Body of pancreas (tissue), 4 donors: ENCODE results near the gene CILP. TPM values are rescaled to one million over a fixed set of nuclear protein-coding genes. Genes with fewer than 3 reads are reported as not detected.
A peak's percentile ranks its signal among the peaks of the same experiment; 100 is the strongest.
"Not testable (repeated sequence)": the region's sequence is repeated elsewhere in the genome, so short reads cannot be mapped to it uniquely, and the experiment has no call there.

ENCODE experiments used
- ATAC-seq: fragments of 150-250 bp; one replicate; pipeline ENCODE4 v1.9.1; 2016
- DNase-seq, 4 donors: peaks; one replicate each; pipeline ENCODE4 v3.0.0-alpha.2; 2019
- H3K27ac ChIP-seq, 4 donors: fragments of 200-600 bp; sonication (generic); 1 replicate in 3 of 4; 2 replicates in 1 of 4; pipeline versions ENCODE4 v1.5.1 to v1.6.1; 2016 to 2019; ENCODE audit warnings: mild to moderate bottlenecking in 1 of 4, mixed read lengths in 1 of 4, moderate library complexity in 1 of 4
- H3K27me3 ChIP-seq, 2 donors: fragments of 200-600 bp; sonication (generic); one replicate each; pipeline ENCODE4 v1.6.0; 2016; ENCODE audit warnings: mild to moderate bottlenecking in 1 of 2
- H3K36me3 ChIP-seq, 2 donors: fragments of 200-600 bp; sonication (generic); replicated peaks in 1 of 2; 2 replicates each; pipeline ENCODE4 v1.5.1; 2016; ENCODE audit warnings: low read depth in 2 of 2; ENCODE audit not compliant: insufficient read depth in 1 of 2
- H3K4me1 ChIP-seq: fragments of 200-600 bp; sonication (generic); one replicate; pipeline ENCODE4 v1.6.0; 2016
- H3K4me3 ChIP-seq, 2 donors: fragments of 200-600 bp; sonication (generic); 1 replicate in 1 of 2; 2 replicates in 1 of 2; pipeline ENCODE4 v1.5.1; 2016 to 2019
- H3K9me3 ChIP-seq, 3 donors: fragments of 200-600 bp; sonication (generic); 1 replicate in 2 of 3; 2 replicates in 1 of 3; pipeline ENCODE4 v1.5.1; 2016
- POLR2A ChIP-seq, 3 donors: fragments of 450-650 bp; IDR thresholded peaks; one replicate each; pipeline ENCODE4 v1.6.1; 2016; ENCODE audit warnings: antibody characterized with exemption in 3 of 3, mild to moderate bottlenecking in 2 of 3
- WGBS, 2 donors: methylation state at CpG; one replicate each; pipeline ENCODE4 v1.1.5; 2017; 5-methylcytosine and 5-hydroxymethylcytosine counted together
- intact Hi-C: fragments of 100-400 bp; cut with DNase I; formaldehyde crosslinking; loops from one replicate; pipeline ENCODE4 v1.15.1; 2023
- total RNA-seq, 2 donors: library from RNA; depleted of rRNA; stranded (reverse); fragments of >200 nt; gene quantifications; one replicate each; pipeline ENCODE4 v1.1.0, GENCODE V29; 2016
- TF ChIP-seq, protein P1 (sequence below), 7 experiments: fragments of 450-650 bp in 4 of 7; fragments of 200-600 bp in 3 of 7; sonication (generic) in 3 of 7; IDR thresholded peaks; one replicate each; pipeline ENCODE4 v1.5.1; 2016 to 2019; ENCODE audit warnings: antibody characterized with exemption in 7 of 7

Gene CILP
- total RNA-seq, 2 donors from 2014 or later: 4.4 to 18.8 TPM

DNA sequence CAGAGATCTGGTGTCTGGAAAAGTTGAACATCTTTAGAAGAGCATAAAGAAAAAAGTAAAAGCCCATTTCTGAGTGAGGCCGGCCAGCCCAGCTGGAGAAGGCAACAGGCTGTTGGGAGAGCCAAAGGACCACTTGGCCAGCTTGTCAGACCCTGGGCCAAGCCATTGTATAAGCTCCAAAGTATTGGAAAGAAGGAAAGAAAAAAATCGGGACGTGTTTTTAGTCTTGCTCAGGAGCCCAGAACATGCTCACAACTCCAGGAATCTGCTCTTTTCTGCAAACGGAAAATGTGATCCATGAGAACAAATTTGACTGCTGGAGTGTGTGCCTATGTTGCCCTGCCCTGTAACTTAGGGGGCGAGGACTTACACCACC is 15.7 kb downstream of the CILP start:
- no peak for DNase-seq
- 62 to 63% methylated on average over 5 of the region's 5 CpGs for WGBS, 2 donors

DNA sequence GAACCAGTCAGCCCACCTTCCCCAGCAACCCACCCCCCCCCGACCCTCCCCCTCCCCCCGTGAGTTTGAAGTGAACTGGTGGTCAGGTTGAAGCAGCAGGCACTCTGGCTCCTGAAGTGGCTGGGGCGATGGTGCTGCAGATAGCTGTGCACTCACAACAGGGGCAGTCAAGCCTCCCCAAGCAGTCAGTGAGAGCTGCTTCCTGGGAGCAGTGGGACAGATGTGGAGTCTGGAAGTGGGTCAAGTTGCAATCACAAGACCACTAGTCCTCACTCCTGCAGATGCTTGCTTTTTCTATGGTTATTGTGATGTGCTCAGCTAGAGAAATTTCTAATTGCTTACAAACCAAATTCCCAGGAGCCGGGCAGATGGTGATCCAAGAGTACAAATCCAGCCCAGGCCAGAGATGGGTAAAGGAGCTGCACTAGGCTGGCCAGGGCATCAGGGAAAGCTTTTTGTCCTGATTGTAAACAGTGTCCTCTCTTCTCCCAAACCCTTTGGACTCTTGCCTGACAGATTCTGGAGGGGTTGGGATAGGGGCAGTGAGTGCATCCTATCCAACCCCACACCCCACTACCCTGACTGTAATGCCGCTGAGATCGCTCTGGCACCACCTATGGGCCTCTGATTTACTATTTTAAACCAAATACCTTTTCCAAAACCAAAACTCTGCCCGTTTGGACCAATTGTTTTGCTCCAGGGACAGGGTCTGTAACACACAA is 16.3 kb downstream of the CILP start:
- H3K27me3 ChIP-seq: no peaks in the 10 kb centered on the region
- no peaks in the 10 kb centered on the region for H3K9me3 ChIP-seq
- no peak for ATAC-seq
- peak in 1 of 4 donors; percentile 15 for DNase-seq
- no peak overlapping the region for H3K4me3 ChIP-seq
- H3K4me1 ChIP-seq: no peaks in the 10 kb centered on the region
- WGBS, 2 donors: 50 to 59% methylated on average over 6 to 7 of the region's 7 CpGs
- intact Hi-C loops: no loop called here
- H3K27ac ChIP-seq: no peak overlapping the region
- H3K36me3 ChIP-seq: no peaks in the 10 kb centered on the region
- no peak for TF ChIP-seq POLR2A (IDR thresholded peaks at IDR 0.05)
- TF ChIP-seq, protein P1, sequence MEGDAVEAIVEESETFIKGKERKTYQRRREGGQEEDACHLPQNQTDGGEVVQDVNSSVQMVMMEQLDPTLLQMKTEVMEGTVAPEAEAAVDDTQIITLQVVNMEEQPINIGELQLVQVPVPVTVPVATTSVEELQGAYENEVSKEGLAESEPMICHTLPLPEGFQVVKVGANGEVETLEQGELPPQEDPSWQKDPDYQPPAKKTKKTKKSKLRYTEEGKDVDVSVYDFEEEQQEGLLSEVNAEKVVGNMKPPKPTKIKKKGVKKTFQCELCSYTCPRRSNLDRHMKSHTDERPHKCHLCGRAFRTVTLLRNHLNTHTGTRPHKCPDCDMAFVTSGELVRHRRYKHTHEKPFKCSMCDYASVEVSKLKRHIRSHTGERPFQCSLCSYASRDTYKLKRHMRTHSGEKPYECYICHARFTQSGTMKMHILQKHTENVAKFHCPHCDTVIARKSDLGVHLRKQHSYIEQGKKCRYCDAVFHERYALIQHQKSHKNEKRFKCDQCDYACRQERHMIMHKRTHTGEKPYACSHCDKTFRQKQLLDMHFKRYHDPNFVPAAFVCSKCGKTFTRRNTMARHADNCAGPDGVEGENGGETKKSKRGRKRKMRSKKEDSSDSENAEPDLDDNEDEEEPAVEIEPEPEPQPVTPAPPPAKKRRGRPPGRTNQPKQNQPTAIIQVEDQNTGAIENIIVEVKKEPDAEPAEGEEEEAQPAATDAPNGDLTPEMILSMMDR (IDR thresholded peaks at IDR 0.05): no peak

More for the DNA sequence above, 15.7 kb downstream of the CILP start:
- TF ChIP-seq, protein P1 (IDR thresholded peaks at IDR 0.05): no peak
- TF ChIP-seq POLR2A (IDR thresholded peaks at IDR 0.05): no peak
- intact Hi-C loops: no loop called here
- no peak for ATAC-seq
- H3K27me3 ChIP-seq: no peaks in the 10 kb centered on the region
- H3K4me1 ChIP-seq: no peaks in the 10 kb centered on the region
- no peaks in the 10 kb centered on the region for H3K9me3 ChIP-seq
- H3K36me3 ChIP-seq: no peaks in the 10 kb centered on the region
- no peak overlapping the region for H3K4me3 ChIP-seq
- no peak overlapping the region for H3K27ac ChIP-seq

DNA sequence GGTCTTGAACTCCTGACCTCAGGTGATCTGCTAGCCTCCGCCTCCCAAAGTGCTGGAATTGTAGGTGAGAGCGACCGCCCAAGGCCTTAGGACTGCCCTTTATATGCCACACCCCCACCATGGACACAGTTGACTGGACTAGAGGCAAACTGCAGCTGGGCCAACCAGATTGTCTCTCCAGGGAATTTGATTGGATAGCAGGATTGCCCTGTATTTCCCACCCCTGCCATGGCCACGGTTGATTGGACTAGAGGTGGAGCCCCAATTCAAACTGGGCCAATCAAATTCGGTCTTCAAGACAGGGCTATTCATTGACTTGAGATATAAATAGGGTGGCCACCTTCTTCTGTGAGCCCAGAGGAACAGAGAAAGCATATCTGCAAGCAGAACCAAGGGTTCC is 19.3 kb downstream of the CILP start:
- ATAC-seq (no peak), DNase-seq (no peak)
- H3K9me3 ChIP-seq: no peaks in the 10 kb centered on the region
- no peaks in the 10 kb centered on the region for H3K27me3 ChIP-seq
- WGBS, 2 donors: 69 to 86% methylated on average over 2 to 5 of the region's 5 CpGs
- H3K4me3 ChIP-seq: no peak overlapping the region
- H3K27ac ChIP-seq: no peak overlapping the region
- intact Hi-C loops: no loop called here
- no peaks in the 10 kb centered on the region for H3K4me1 ChIP-seq
- no peak for TF ChIP-seq POLR2A (IDR thresholded peaks at IDR 0.05)
- TF ChIP-seq, protein P1 (IDR thresholded peaks at IDR 0.05): no peak
- H3K36me3 ChIP-seq: no peaks in the 10 kb centered on the region

DNA sequence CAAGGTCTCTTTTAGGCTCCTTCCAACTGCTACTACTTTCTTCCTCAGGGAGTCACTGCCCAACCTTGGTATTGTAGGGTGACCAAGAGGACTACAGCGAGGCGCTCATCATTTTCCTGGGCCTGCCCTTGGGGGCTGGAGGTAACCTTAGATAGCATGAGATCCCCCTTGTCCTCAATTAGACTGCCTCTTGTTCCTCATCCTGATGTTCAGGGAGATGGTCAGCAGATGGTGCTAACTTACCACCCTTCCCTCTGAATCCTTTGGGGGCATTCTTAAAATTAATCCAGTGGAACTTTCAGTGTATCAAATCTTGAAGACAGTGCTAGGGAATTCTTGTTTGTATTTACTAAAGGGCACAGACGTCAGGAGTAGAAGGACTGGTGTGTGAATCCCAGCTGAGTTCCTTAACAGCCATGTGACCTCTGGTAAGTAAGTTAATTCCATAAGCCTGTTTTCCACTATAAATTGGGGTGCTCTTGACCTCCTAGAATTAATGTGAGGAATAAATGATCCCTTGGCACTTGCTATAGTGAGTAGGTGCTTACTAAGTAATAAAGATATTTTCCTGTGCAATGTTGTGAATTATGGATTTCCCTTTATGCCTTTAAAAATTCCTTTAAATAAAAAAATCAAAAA is 22.1 kb downstream of the CILP start:
- Histone ChIP-seq H3K9me3 (no peaks in the 10 kb centered on the region), H3K4me1 (peaks cover 5% of the 10 kb centered on the region), H3K27ac (no peak overlapping the region), H3K27me3 (no peaks in the 10 kb centered on the region), H3K4me3 (no peak overlapping the region), H3K36me3 (no peaks in the 10 kb centered on the region)
- TF ChIP-seq, protein P1 (IDR thresholded peaks at IDR 0.05): peak in 4 of 7 experiments; percentile 21 to 47 (median 38)
- no peak for TF ChIP-seq POLR2A (IDR thresholded peaks at IDR 0.05)
- DNase-seq (no peak), ATAC-seq (no peak)
- intact Hi-C loops: no loop called here
- 38 to 39% methylated on average over 3 of the region's 3 CpGs for WGBS, 2 donors

DNA sequence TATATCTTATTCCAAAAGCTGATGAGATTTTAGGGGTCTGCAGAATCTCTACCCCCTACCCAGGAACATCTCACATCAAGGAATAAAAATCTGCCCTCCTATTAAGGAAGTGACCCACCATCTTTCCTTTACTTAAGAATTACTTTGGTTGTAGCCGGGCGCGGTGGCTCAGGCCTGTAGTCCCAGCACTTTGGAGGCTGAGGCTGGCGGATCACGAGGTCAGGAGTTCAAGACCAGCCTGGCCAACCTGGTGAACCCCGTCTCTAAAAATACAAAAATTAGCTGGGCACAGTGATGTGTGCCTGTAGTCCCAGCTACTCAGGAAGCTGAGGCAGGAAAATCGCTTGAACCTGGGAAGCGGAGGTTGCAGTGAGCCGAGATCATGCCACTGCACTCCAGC is 22.8 kb downstream of the CILP start:
- H3K4me3 ChIP-seq, H3K9me3 ChIP-seq, intact Hi-C loops, ATAC-seq, H3K4me1 ChIP-seq, DNase-seq, H3K27me3 ChIP-seq, H3K36me3 ChIP-seq, H3K27ac ChIP-seq: not testable (repeated sequence)
- 81 to 83% methylated on average over 9 of the region's 9 CpGs for WGBS, 2 donors
